GM12892 (cell line): Measurements from ENCODE around the gene NRM.
"Not testable (repeated sequence)": the region's sequence is repeated elsewhere in the genome, so short reads cannot be mapped to it uniquely, and the experiment has no call there.

ENCODE experiments used
- DNase-seq: peaks from one replicate; pipeline ENCODE4 v3.0.0; 2011; ENCODE audit not compliant: insufficient read length
- FAIRE-seq: peaks from 2 replicates; lab custom pipeline; 2011; peaks lifted over from hg19 to GRCh38; lab: Jason Lieb, UNC
- POLR2A ChIP-seq: IDR thresholded peaks from 2 replicates; pipeline ENCODE4 v1.6.1; 2011; ENCODE audit warnings: low read depth, low read length, control low read depth
- POLR2AphosphoS5 ChIP-seq: IDR thresholded peaks from 2 replicates; pipeline ENCODE4 v1.6.1; 2011; ENCODE audit warnings: low read depth, low read length, control low read depth
- TAF1 ChIP-seq: IDR thresholded peaks from 2 replicates; pipeline ENCODE4 v1.6.1; 2011; ENCODE audit warnings: low read depth, mild to moderate bottlenecking, control low read depth, low read length, borderline replicate concordance

Gene NRM

GRCh38 chr6:30683183-30683979 lies 7.4 kb downstream of the NRM start:
- FAIRE-seq = no peak
- TF ChIP-seq POLR2AphosphoS5 (no peak), TAF1 (no peak)
- no peak for DNase-seq

GRCh38 chr6:30682143-30683117 lies 8.4 kb downstream of the NRM start:
- FAIRE-seq (peak; percentile 88), DNase-seq (peak; percentile 87)
- TF ChIP-seq TAF1 (peak; percentile 42; the same call in 1 of the 2 replicates), POLR2A (peak; percentile 68), POLR2AphosphoS5 (peak; percentile 75)

- TF ChIP-seq POLR2AphosphoS5 (no peak), TAF1 (no peak), POLR2A (no peak)
- FAIRE-seq = no peak
- no peak for DNase-seq
Measured at GRCh38 chr6:30681766-30682142, 9.0 kb downstream of the NRM start.

GRCh38 chr6:30679765-30680535 lies 10.8 kb downstream of the NRM start:
- no peak for FAIRE-seq
- no peak for DNase-seq
- TF ChIP-seq POLR2A (no peak), POLR2AphosphoS5 (no peak), TAF1 (no peak)

GRCh38 chr6:30678964-30679726 lies 11.6 kb downstream of the NRM start:
- TF ChIP-seq TAF1 (no peak), POLR2AphosphoS5 (no peak), POLR2A (no peak)
- FAIRE-seq = peak; percentile 87
- DNase-seq = peak; percentile 81

GRCh38 chr6:30676660-30677285 lies 14.0 kb downstream of the NRM start:
- DNase-seq (no peak), FAIRE-seq (no peak)
- TF ChIP-seq POLR2AphosphoS5 (no peak), TAF1 (no peak), POLR2A (no peak)

- FAIRE-seq (peak; percentile 92), DNase-seq (peak; percentile 83)
- TF ChIP-seq POLR2A (peak; percentile 70; the same call in 1 of the 2 replicates), TAF1 (0 out of 2 replicates have a peak, but pooled peaks have one; percentile 11), POLR2AphosphoS5 (peak; percentile 38; the same call in 1 of the 2 replicates)
Measured at GRCh38 chr6:30672445-30673253, 18.1 kb downstream of the NRM start, which contains the start of gene DHX16. Gene DHX16, minus strand, starts transcription at chr6:30673006. Its CDS starts 165 bp downstream, at chr6:30672841.

GRCh38 chr6:30670760-30671527 lies 19.8 kb downstream of the NRM start:
- FAIRE-seq (no peak), DNase-seq (no peak)
- no peak for TF ChIP-seq POLR2AphosphoS5

- not testable (repeated sequence) for FAIRE-seq, DNase-seq
Measured at GRCh38 chr6:30666300-30666699, 24.5 kb downstream of the NRM start.
